Endometrial microvascular endothelial cells (primary cell): ENCODE measurements around the gene ASGR2. TPM values are rescaled to one million over a fixed set of nuclear protein-coding genes. Genes with fewer than 3 reads are reported as not detected.
"Not testable (repeated sequence)": the region's sequence is repeated elsewhere in the genome, so short reads cannot be mapped to it uniquely, and the experiment has no call there.

ENCODE experiments used
- in situ Hi-C: cut with HindIII; loops from 2 replicates; pipeline ENCODE4 v1.10.0; 2017; ENCODE audit warnings: low sequenced_read_pairs, low pct_unique_long_range_greater_than_20kb; ENCODE audit errors: inconsistent ontology term
- total RNA-seq: library from RNA; depleted of rRNA; stranded (reverse); fragments of >200 nt; gene quantifications from one replicate; pipeline ENCODE4 v1.2.3, GENCODE V29; 2015; ENCODE audit errors: inconsistent ontology term

The ASGR2 gene
- total RNA-seq, 1 donor from 2014 or later = not detected

- in situ Hi-C loops = no loop called here
Observed at GRCh38 chr17:7128160-7128559, 13.5 kb upstream of the ASGR2 start.

- in situ Hi-C loops = not testable (repeated sequence)
Observed at GRCh38 chr17:7127501-7127900, 12.9 kb upstream of the ASGR2 start.

- in situ Hi-C loops = not testable (repeated sequence)
Observed at GRCh38 chr17:7126386-7126785, 11.8 kb upstream of the ASGR2 start.

GRCh38 chr17:7124923-7125322 is 10.3 kb upstream of the ASGR2 start:
- in situ Hi-C loops = no loop called here

- in situ Hi-C loops = no loop called here
Observed at GRCh38 chr17:7123844-7124243, 9.2 kb upstream of the ASGR2 start.

GRCh38 chr17:7122381-7122780 is 7.8 kb upstream of the ASGR2 start:
- in situ Hi-C loops = no loop called here

GRCh38 chr17:7120635-7121034 is 6.0 kb upstream of the ASGR2 start:
- in situ Hi-C loops = not testable (repeated sequence)

GRCh38 chr17:7120123-7120522 is 5.5 kb upstream of the ASGR2 start:
- in situ Hi-C loops = no loop called here

GRCh38 chr17:7119314-7119713 is 4.7 kb upstream of the ASGR2 start:
- in situ Hi-C loops = no loop called here

GRCh38 chr17:7114875-7115614 is 423 bp upstream of the ASGR2 start:
- in situ Hi-C loops = no loop called here

- in situ Hi-C loops = no loop called here
Observed at GRCh38 chr17:7113273-7114071, 1.1 kb downstream of the ASGR2 start.

GRCh38 chr17:7112510-7113108 is 2.0 kb downstream of the ASGR2 start:
- in situ Hi-C loops = no loop called here

GRCh38 chr17:7111784-7112509 is 2.7 kb downstream of the ASGR2 start:
- in situ Hi-C loops = no loop called here

GRCh38 chr17:7110617-7111306 is 3.9 kb downstream of the ASGR2 start:
- in situ Hi-C loops = no loop called here

GRCh38 chr17:7109461-7110322 is 4.9 kb downstream of the ASGR2 start:
- in situ Hi-C loops = no loop called here

GRCh38 chr17:7108981-7109380 is 5.6 kb downstream of the ASGR2 start:
- in situ Hi-C loops = no loop called here

GRCh38 chr17:7108560-7108925 is 6.1 kb downstream of the ASGR2 start:
- in situ Hi-C loops = no loop called here
